HG02588 (cell line): ENCODE results near the gene TCF12.
"Not testable (repeated sequence)": the region's sequence is repeated elsewhere in the genome, so short reads cannot be mapped to it uniquely, and the experiment has no call there.

Experiments
- ATAC-seq: cut with Tn5 transposase; IDR thresholded peaks from one replicate; pipeline ENCODE4 v1.9.1; 2021; ENCODE audit warnings: mild to moderate bottlenecking, moderate library complexity; ENCODE audit not compliant: unreplicated experiment

Gene TCF12

DNA sequence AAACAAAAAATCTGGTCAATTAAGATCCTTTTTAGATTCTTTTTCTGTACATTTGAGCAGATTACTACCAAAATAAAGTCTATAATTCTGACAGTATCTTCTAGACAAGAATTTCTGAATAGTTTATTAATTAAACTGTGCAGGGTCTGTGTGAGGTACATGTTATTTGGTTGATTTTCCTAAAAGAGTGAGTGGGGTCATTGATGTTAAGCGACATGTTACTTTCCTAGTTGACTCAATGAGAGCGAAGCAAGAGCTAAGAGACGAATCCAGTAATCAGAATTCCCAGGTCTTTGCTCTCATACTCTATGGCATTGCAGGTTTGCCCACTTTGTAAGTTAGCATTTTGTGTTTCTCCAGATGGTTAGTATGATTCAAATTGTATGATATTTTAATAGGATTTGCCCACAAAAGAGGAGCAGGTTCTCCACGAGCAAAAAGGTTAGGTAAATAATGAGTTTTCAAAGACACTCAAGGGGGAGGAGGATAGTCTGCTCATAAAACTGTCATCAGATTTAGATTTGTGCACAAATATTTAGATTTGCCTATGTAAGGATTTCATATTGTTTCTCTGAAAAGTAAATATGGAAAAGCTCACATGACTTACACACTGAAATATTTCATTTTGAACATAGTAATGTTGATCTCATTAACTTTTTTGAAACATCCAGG lies 240.7 kb downstream of the TCF12 start:
- ATAC-seq = no peak

DNA sequence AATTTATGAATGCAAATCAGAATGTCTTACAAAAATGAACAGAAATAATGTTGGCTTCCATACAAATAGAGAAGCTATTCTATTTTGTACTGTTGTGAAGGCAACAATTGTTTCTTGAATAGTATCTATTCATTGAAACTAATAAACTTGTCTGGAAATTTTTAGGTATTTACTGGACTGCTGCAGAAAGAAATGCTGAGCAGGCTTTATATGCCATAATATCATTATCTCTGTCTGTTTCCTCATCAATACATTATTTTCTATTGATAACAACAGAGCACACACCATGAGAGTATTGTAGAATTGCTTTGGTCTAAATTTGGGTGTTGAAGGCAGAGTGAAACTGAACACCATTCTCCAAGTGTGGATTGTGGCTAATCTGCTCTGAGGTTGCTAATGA lies 241.3 kb downstream of the TCF12 start:
- ATAC-seq = no peak

DNA sequence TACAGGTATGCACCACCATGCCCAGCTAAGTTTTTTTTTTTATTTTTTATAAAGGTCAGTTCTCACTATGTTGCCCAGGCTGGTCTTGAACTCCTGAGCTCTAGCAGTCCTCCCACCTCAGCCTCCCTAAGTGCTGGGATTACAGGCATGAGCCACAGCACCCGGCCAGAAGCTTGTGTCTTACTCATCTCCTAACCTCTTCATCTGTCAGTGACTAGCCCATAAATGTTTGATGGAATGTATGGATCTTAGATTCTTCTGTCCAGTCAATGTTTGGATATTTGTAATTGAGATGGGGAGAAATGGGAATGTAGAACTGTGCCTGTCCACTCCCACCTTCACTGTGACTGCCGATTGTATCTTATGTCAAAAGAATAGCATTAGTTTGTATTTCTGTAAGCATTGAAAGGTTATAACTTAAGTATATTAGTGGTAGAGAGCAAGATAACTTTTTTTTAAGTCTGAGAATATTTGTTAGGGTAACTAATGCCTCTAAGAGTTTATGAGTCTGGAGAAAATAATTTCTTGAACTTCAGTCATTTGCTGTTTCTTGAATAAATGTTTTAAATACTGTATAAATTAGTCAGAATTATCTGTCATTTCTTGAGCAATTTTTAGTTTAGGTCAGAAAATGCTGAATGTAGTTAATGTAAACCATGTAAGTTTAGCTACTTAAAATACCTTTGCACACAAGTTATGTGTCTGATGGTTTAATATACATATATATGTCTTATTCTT lies 242.5 kb downstream of the TCF12 start:
- no peak for ATAC-seq

DNA sequence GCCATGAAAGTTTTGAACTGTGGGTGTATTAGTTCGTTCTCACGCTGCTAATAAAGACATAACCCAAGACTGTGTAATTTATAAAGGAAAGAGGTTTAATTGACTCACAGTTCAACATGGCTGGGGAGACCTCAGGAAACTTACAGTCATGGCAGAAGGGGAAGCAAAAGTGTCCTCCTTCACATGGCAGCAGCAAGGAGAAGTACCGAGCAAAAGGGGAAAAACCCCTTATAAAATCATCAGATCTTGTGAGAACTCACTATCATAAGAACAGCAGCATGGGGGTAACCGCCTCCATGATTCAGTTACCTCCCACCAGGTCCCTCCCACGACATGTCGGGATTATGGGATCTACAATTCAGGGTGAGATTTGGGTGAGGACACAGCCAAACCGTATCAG lies 245.8 kb downstream of the TCF12 start:
- not testable (repeated sequence) for ATAC-seq

DNA sequence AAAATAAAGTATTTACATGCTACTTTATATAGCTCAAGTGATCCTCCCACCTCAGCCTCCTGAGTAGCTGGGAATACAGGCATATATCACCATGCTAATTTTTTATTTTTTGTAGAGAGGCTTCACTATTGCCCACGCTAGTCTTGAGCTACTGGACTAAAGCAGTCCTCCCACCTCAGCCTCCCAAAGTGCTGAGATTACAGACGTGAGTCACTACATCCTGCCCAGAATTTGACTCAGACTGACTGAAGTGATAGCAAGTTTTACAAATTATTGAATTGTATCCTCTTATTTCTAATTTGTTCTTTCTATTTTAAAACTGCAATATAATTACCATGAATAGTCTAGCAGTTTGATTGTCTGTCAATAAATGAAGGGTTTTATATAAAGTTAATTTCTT lies 247.5 kb downstream of the TCF12 start:
- no peak for ATAC-seq

DNA sequence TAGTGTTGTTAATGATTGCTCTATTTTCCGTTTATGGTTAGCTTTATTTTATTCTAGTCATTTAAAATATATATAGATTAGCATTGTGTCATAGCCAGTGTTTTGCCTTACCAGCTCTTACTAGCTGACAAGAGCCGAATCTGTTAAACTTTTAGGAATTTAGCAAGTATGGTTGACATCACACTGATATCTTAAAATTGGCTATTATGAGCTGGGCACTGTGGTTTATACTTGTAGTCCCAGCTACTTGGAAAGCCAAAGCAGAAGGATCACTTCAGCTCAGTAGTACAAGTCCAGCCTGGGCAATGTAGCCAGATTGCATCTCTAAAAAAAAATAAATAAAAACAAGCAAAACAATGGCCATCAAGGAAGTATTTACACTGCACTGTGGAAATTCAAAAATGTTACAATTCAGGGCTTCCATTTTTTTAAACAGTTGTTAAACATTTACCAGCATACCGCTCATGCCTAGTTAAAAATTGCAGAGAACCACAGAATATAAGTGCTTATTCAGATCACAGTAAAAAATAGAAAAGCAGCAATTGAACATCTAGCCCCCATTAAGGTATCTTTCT lies 249.5 kb downstream of the TCF12 start:
- no peak for ATAC-seq

DNA sequence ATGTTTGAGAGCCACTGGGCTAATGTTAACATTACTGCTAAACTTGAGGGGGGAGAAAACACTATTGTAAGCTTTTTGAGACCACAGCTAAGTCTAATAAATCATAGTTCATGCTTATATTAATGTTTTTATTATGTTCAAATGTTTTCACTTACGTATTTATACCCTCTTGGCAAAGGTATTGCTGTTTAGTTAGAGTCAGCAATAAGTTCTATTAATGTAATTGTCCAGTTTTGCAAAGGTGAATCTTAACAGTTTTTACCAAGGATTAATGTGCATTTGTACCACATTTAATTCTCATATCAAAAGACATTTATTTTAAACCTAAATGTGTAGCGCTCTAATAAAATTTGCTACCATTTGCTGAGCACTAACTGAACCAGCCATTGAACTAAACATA lies 251.2 kb downstream of the TCF12 start:
- no peak for ATAC-seq

DNA sequence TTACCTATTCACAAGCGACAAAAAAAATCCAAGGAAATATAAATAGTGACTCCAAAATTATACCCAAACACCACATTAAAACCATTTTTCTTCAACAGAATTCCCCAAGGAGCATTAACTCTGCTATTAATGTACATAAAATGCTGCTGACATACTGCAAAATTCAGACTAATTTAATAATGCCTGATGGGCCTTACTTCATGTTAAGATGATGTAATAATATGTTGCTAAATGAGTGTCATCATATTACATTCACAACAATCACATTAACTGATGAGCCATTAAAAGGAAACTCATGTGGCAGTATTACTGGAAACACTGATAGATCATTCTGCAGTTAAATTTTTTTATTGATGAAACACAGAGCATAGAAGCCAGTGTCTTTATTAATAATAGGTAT lies 253.0 kb downstream of the TCF12 start:
- no peak for ATAC-seq

DNA sequence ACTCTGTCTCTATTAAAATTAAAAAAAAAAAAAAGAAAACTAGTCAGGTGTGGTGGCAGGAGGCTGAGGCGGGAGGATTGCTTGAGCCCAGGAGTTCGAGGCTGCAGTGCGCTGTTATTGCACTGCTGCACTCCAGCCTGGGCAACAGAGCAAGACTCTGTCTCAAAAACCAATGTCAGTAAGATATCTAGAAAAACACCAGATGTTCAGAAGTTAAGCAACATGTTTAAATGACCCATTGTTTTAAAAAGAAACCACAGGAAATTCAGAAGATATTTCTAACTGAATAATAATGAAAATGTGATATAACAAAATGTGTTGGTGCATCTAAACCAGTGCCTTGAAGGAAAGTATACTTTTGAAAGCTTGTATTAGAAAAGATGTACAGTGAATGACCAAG lies 254.5 kb downstream of the TCF12 start:
- no peak for ATAC-seq

DNA sequence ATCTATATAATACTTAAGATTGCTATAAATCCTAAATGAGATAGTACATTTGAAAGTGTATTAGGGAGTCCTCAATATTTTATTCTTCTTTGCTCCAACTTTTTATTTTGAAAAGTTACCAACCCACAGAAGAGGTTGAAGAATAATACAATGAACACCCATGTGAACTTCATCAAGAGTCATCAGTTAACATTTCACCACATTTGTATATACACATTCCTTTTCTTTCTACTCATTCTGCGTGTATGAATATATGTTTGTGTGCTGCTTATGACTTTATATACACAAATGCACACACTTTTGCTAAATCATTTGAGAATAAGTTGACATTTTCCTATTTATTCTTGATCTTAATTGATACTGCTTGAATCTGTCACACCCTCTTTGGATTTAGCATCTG lies 264.6 kb downstream of the TCF12 start:
- no peak for ATAC-seq

DNA sequence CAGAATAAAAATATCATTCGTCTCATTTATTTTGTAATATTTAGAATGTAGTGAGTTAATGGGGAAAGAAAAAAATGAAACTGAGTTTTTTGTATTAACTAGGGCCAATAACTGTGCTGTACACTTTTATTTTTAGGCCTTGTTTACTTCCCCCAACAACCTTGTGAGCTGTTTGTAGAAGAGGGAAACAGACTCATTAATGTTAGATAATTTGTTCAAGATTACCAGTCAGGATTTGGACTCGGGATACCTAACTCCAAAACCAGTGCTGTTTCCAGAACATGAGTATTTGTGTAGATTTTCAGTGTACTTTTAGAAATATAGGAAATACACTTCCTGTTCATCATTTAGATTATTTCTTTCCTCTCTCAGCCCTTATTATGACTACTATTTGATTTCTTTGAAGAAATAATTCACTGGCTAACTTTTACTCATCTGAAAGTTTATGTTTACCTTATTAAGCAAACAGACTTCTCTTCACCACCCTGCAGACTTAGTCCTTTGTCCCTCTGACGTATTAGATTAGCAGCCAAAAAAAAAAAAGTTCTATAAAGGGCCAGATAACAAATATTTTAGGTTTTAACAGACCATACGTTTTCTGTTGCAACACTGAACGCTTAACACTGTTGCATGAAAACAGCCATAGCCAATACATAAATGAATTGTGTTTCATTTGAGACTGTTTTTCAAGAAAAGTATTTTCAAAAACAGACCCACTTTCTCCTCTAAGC lies 265.3 kb downstream of the TCF12 start:
- ATAC-seq = no peak

DNA sequence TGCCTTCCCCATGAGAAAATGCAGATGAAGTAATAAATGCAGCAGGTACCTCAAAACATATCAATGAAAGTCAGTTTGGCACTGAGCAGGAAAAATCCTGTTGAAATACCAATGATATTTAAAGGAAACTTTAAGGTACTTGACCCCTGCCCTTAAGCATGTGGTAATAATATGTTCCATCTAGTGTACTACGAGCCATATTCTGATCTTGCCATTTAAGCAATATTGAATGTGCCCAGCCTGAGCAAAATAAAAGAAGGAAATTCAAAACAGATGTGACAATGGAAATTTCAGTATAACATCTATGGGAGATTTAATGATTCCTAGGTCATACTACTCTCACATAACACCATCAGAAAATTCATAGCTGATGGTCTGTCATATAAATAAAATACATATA lies 266.1 kb downstream of the TCF12 start:
- ATAC-seq = no peak

DNA sequence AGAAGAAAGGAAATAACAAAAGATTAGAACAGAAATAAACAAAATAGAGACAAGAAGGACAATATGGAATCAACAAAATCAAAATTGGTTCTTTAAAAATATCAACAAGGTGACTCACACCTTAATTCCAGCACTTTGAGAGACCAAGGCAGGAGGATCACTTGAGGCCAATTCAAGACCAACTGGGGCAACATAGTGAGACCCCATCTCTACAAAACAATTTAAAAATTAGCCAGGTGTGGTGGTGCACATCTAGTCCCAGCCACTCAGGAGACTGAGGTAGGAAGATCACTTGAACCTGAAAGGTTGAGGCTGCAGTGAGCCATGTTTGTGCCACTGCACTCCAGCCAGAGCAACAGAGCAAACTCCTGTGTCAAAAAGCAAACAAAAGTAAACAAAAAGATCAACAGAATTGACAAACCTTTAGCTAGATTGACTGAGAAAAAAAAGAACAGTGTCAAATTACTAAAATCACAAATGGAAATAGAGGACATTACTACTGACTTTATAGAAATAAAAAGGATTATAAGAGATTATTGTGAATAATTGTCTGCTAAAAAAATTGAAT lies 267.1 kb downstream of the TCF12 start:
- ATAC-seq = no peak

DNA sequence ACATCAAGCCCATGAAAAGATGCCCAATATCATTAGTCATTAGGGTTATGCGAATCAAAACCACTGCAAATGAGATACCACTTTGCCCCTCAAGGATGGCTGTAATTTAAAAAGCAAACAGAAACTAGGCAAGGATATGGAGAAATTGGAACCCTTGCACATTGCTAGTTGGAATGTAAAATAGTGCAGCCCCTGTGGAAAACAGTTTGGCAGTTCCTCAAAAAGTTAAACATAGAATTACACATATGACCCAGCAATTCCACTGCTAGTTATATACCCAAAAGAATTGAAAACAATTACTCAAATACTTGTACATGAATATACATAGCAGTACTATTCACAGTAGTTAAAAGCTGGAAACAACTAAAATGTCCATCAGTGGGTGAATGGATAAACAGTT lies 271.0 kb downstream of the TCF12 start:
- no peak for ATAC-seq

DNA sequence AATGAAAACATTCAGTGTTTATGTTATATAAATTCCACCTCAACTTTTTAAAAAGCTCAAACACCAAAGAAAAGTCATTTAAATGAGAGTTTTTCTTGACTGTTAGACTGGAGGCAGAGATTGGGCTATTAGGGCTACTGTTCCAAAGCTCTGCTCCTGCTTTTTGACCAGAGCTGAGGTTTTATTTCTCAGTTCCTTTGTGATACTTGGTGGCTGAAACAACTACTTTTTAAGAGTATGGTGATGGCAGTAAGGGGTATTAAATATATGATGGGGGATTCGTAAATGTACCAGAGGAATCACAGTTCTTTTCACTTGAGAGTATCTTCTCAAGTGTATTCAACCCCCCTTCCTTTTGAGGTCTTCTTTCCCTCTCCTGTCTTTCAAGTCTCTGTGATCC lies 271.8 kb downstream of the TCF12 start:
- no peak for ATAC-seq

DNA sequence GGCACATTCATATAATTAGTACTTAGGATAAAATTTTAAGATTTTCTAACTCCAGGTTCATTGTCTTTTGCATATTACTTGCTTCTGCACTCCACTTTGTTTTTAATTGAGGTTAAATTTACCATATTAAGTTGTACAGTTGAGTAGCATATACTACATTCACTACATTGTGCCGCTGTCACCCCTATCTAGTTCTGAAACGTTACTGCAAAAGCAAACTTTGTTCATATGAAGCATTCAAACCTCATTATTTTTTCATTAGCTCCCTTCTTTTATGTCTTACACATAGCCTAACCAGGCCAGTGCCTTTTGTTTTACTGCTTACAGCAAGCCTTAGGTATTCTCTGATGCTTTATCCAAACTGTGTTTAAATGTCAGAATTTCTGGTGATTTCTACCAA lies 274.7 kb downstream of the TCF12 start:
- no peak for ATAC-seq

DNA sequence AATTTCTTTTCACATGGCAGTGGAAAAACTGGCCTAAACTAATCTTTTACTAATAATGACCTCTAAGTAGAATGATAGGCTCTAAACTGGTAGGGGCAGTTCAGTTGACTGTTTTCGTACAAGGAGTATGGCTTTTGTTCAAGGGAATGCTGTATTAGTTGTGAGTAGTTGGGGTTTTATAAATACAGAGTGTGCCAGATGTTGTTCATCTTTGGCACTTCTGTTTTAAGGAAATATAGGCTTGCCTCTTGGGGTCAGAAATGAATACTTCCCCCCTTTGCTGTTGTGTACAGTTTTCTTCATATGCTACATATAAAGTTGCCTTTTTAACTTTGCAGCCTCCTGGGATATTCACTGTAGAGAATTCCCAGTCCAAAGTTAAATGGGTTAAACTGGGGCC lies 276.9 kb downstream of the TCF12 start:
- no peak for ATAC-seq

DNA sequence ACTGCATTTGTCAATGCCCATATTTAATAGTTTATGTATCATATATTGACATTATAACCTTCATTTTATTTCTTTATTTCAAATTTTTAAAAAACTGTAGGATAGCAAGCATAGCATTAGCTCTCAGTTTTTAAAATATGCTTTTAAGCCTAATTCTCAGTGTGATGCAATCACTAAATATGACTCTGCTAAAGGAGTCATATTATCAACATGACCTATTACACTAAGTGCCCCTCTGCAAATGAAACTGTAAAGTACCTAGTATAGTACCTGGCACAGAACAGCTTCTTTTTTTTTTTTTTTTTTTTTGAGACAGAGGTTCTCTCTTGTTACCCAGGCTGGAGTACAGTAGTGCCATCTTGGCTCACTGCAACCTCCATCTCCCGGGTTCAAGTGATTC lies 278.4 kb downstream of the TCF12 start:
- ATAC-seq = no peak

DNA sequence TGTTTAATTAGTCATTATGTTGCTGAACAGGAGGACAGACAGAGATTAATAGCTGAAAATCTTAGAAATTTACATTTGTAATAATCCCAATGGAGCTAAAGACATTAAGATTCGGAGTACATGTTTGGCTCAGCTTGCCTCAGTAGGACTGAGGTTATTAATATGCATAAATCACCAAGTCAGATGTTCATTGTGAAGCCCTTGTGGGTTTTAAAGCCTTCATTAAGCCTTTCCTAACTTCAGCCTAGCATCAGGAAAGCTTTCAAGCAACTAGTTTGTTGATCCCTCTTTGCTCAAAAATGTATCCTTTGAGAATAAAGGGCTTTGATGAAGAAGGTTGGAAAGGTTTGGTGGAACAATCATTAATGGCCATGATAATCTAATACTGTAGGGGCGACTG lies 279.7 kb downstream of the TCF12 start:
- no peak for ATAC-seq

DNA sequence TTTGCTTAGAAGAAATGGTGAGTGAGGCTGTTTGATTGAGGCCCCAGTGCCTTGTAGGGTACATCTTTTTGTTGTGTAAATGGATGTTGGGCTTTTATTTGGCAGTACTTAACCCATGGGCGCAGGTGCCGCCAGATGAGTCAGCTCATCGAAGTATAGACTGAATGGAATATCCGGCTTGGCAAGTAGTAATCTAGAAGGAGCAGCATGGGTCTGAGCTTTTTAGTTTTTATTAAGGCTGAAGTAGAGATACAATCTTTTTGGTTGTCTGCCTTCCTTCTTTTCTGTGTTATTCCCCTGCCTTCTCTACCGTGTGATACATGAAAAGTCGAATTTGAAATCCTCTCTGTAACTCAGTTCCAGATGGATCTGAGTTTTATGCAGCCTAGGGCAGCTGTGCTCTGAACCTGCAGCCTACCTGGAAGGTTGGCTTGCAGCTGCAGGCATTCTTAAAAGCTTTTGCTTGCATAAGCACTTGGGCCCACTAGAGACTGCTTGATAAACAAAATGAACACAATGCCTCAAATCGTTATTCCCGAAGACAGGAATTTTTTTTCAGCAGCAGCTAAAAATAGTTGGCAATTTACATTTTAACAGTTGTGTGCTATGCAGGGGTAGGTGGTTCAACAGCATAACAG lies 280.3 kb downstream of the TCF12 start:
- no peak for ATAC-seq

DNA sequence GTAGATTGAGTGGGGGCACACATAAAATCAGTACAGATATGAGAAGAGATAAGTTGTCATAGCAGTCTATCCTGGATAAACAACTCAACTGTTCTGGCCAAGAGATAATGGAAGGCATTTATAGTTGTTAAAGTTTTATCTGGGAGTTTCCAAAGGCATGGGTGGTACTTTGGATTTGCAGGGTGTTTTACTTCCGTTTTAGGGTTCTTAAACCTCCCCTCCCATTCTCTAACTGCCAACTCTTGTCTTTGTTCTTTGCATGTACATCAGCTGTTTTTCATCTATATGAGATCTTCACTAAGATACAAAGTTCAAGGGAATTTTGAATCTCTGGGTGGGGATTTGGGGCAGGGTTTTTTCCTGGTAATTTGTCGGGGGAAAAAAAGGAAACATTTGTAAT lies 283.1 kb downstream of the TCF12 start:
- ATAC-seq = no peak
